GM23338 (cell line): ENCODE results near the gene NLK. TPM values are rescaled to one million over a fixed set of nuclear protein-coding genes. Genes with fewer than 3 reads are reported as not detected.
A peak's percentile ranks its signal among the peaks of the same experiment; 100 is the strongest.

ENCODE experiments used
- ATAC-seq: fragments of 200-7000 bp; cut with Tn5 transposase; 3 replicates; pipeline ENCODE4 v1.9.1; 2020
- DNase-seq: peaks from one replicate; pipeline ENCODE4 v3.0.0-alpha.2; 2015; ENCODE audit warnings: low spot score
- H2AFZ ChIP-seq: fragments of 200-600 bp; sonication (generic); 2 replicates; pipeline ENCODE4 v1.8.0; 2016; ENCODE audit warnings: antibody characterized with exemption, mild to moderate bottlenecking, moderate library complexity
- H3F3A ChIP-seq: fragments of 200-600 bp; sonication (generic); replicated peaks from 2 replicates; pipeline ENCODE4 v1.8.0; 2017; ENCODE audit warnings: antibody characterized with exemption, mixed run types, low read depth
- H3K27ac ChIP-seq: fragments of 200-600 bp; sonication (generic); 2 replicates; pipeline ENCODE4 v1.6.1; 2016; ENCODE audit warnings: low read depth
- H3K27me3 ChIP-seq: fragments of 200-600 bp; sonication (generic); 2 replicates; pipeline ENCODE4 v1.8.0; 2016; ENCODE audit warnings: mild to moderate bottlenecking, mixed run types, moderate library complexity; ENCODE audit not compliant: insufficient read depth
- H3K36me3 ChIP-seq: fragments of 200-600 bp; sonication (generic); 2 replicates; pipeline ENCODE4 v1.8.0; 2016; ENCODE audit warnings: mild to moderate bottlenecking; ENCODE audit not compliant: insufficient read depth
- H3K4me1 ChIP-seq: fragments of 200-600 bp; sonication (generic); 2 replicates; pipeline ENCODE4 v1.8.0; 2016; ENCODE audit warnings: mild to moderate bottlenecking, moderate library complexity; ENCODE audit not compliant: insufficient read depth
- H3K4me2 ChIP-seq: fragments of 200-600 bp; sonication (generic); 2 replicates; pipeline ENCODE4 v1.7.1; 2017; ENCODE audit warnings: mixed run types
- H3K4me3 ChIP-seq: fragments of 200-600 bp; sonication (generic); 2 replicates; pipeline ENCODE4 v1.6.1; 2016; ENCODE audit warnings: mixed run types
- H3K79me2 ChIP-seq: fragments of 200-600 bp; sonication (generic); replicated peaks from 2 replicates; pipeline ENCODE4 v1.8.0; 2017; ENCODE audit warnings: mild to moderate bottlenecking; ENCODE audit not compliant: insufficient read depth
- H3K9me2 ChIP-seq: fragments of 200-600 bp; sonication (generic); 2 replicates; pipeline ENCODE4 v1.8.0; 2017; ENCODE audit not compliant: insufficient read depth
- H4K20me1 ChIP-seq: fragments of 200-600 bp; sonication (generic); replicated peaks from 2 replicates; pipeline ENCODE4 v1.8.0; 2017; ENCODE audit warnings: mild to moderate bottlenecking; ENCODE audit not compliant: insufficient read depth
- H3K27ac Mint-ChIP-seq: 2 replicates; pipeline ENCODE4 v1.8.0; 2020; ENCODE audit warnings: inconsistent platforms, mild to moderate bottlenecking, moderate library complexity, mixed read lengths
- H3K27me3 Mint-ChIP-seq: 3 replicates; pipeline ENCODE4 v1.8.0; 2022; ENCODE audit warnings: low read depth, mild to moderate bottlenecking, moderate library complexity, mixed read lengths, inconsistent platforms; ENCODE audit not compliant: insufficient read depth, poor library complexity
- H3K36me3 Mint-ChIP-seq: 3 replicates; pipeline ENCODE4 v1.8.0; 2021; ENCODE audit warnings: low read depth, mild to moderate bottlenecking, inconsistent platforms, moderate library complexity, mixed read lengths
- H3K4me1 Mint-ChIP-seq: 3 replicates; pipeline ENCODE4 v1.8.0; 2020; ENCODE audit warnings: mild to moderate bottlenecking, inconsistent platforms, mixed read lengths
- H3K4me3 Mint-ChIP-seq: 3 replicates; pipeline ENCODE4 v1.8.0; 2021; ENCODE audit warnings: moderate library complexity, mild to moderate bottlenecking, inconsistent platforms, mixed read lengths
- H3K9me3 Mint-ChIP-seq: 3 replicates; pipeline ENCODE4 v1.8.0; 2020; ENCODE audit warnings: moderate library complexity, mild to moderate bottlenecking, inconsistent platforms, mixed read lengths
- CREB1 ChIP-seq: fragments of 250-450 bp; sonication (Bioruptor Pico); IDR thresholded peaks from 2 replicates; pipeline ENCODE4 v1.5.0; 2020; ENCODE audit warnings: low read depth, mild to moderate bottlenecking, moderate library complexity
- CTCF ChIP-seq, 2 experiments: fragments of 200-600 bp in 1 of 2; sonication (generic) in 1 of 2; conservative IDR thresholded peaks; 2 replicates each; pipeline versions ENCODE4 v1.5.1 to v1.6.1; 2016 to 2017; ENCODE audit warnings: antibody characterized with exemption in 2 of 2, low read depth in 2 of 2, mild to moderate bottlenecking in 2 of 2, moderate library complexity in 1 of 2
- ETS1 ChIP-seq: IDR thresholded peaks from 2 replicates; pipeline ENCODE4 v1.6.1; 2016; ENCODE audit warnings: antibody characterized with exemption
- EZH2 ChIP-seq: fragments of 200-600 bp; sonication (generic); IDR thresholded peaks from one replicate; pipeline ENCODE4 v1.8.0; 2017; ENCODE audit warnings: antibody characterized with exemption, mild to moderate bottlenecking, low read depth; ENCODE audit not compliant: unreplicated experiment
- EZH2phosphoT487 ChIP-seq: fragments of 200-600 bp; sonication (generic); IDR thresholded peaks from one replicate; pipeline ENCODE4 v1.8.1; 2018; ENCODE audit warnings: antibody characterized with exemption; ENCODE audit not compliant: unreplicated experiment
- JUNB ChIP-seq: IDR thresholded peaks from one replicate; pipeline ENCODE4 v1.6.1; 2016; ENCODE audit warnings: antibody characterized with exemption; ENCODE audit not compliant: unreplicated experiment
- NANOG ChIP-seq: IDR thresholded peaks from 2 replicates; pipeline ENCODE4 v1.6.1; 2016; ENCODE audit warnings: antibody characterized with exemption, borderline replicate concordance
- POLR2AphosphoS5 ChIP-seq: IDR thresholded peaks from 2 replicates; pipeline ENCODE4 v1.6.1; 2016; ENCODE audit warnings: antibody characterized with exemption, low read depth
- REST ChIP-seq: IDR thresholded peaks from one replicate; pipeline ENCODE4 v1.6.1; 2018; ENCODE audit warnings: antibody characterized with exemption; ENCODE audit not compliant: unreplicated experiment
- STAT1 ChIP-seq: IDR thresholded peaks from one replicate; pipeline ENCODE4 v1.6.1; 2016; ENCODE audit warnings: antibody characterized with exemption; ENCODE audit not compliant: unreplicated experiment
- ZNF114 ChIP-seq: fragments of 250-450 bp; sonication (Bioruptor Pico); IDR thresholded peaks from 2 replicates; pipeline ENCODE4 v1.5.0; 2020; ENCODE audit warnings: mild to moderate bottlenecking, moderate library complexity
- ZNF331 ChIP-seq: fragments of 250-450 bp; sonication (Bioruptor Pico); IDR thresholded peaks from 2 replicates; pipeline ENCODE4 v1.5.0; 2020; ENCODE audit warnings: low read depth, mild to moderate bottlenecking, moderate library complexity
- ZNF462 ChIP-seq: fragments of 250-450 bp; sonication (Bioruptor Pico); IDR thresholded peaks from 2 replicates; pipeline ENCODE4 v1.5.0; 2020; ENCODE audit warnings: mild to moderate bottlenecking, moderate library complexity
- polyA plus RNA-seq: library from polyadenylated mRNA; unstranded; fragments of >200 nt; fragmentation: Nextera tagmentation; extraction: Ambion mirVana; gene quantifications from 2 replicates; pipeline ENCODE4 v1.2.1, GENCODE V29; 2016
- total RNA-seq: library from RNA; depleted of rRNA; stranded (reverse); fragments of >200 nt; shearing (Covaris generic); gene quantifications from 2 replicates; pipeline ENCODE4 v1.2.3, GENCODE V29; 2014

Gene NLK
- total and polyA plus RNA-seq, 2 experiments from 2014 or later = 34.7 to 78.5 TPM

GRCh38 chr17:28113269-28113668 lies 70.8 kb downstream of the NLK start:
- H3K27ac ChIP-seq = no peak overlapping the region
- H4K20me1 ChIP-seq = peaks cover 7% of the 10 kb centered on the region; the same call in 1 of the 2 replicates

More at GRCh38 chr17:28113269-28113668, 70.8 kb downstream of the NLK start:
- Histone ChIP-seq H3F3A (no peaks in the 10 kb centered on the region), H2AFZ (no peak overlapping the region), H3K9me2 (no peaks in the 10 kb centered on the region), H3K4me2 (peak overlapping the region; percentile 13), H3K27me3 (no peaks in the 10 kb centered on the region), H3K4me1 (peaks cover 60% of the 10 kb centered on the region), H3K4me3 (no peak overlapping the region), H3K79me2 (peaks cover 91% of the 10 kb centered on the region), H3K36me3 (no peaks in the 10 kb centered on the region)
- Mint-ChIP-seq H3K36me3 (peaks cover 7% of the 10 kb centered on the region; the same call in 1 of the 3 replicates), H3K9me3 (no peaks in the 10 kb centered on the region), H3K4me1 (peaks cover 57% of the 10 kb centered on the region), H3K27ac (peak overlapping the region; percentile 69), H3K27me3 (peaks cover 1% of the 10 kb centered on the region), H3K4me3 (peak overlapping the region; percentile 28; the same call in 2 of the 3 replicates)
- DNase-seq (peak; percentile 33), ATAC-seq (no peak; the same call in 1 of the 3 replicates)
- TF ChIP-seq EZH2phosphoT487 (no peak), POLR2AphosphoS5 (no peak), NANOG (no peak), STAT1 (no peak), ZNF114 (CRISPR knock-in tag) (no peak), ZNF331 (CRISPR knock-in tag) (no peak), ETS1 (no peak), ZNF462 (CRISPR knock-in tag) (no peak), CREB1 (CRISPR knock-in tag) (no peak), REST (no peak), JUNB (no peak), CTCF (conservative IDR thresholded peaks at IDR 0.05; ENCODE audit: low read depth in 2 of 2) (no peak), EZH2 (no peak)
